HL-60 (cell line): ENCODE measurements around the gene TPO.

ENCODE experiments used
- GABPA ChIP-seq: IDR thresholded peaks from 2 replicates; pipeline ENCODE4 v1.6.1; 2012; ENCODE audit warnings: low read depth
- POLR2AphosphoS5 ChIP-seq: IDR thresholded peaks from 2 replicates; pipeline ENCODE4 v1.6.1; 2012; ENCODE audit warnings: low read depth
- TF ChIP-seq, protein P1 (sequence below): IDR thresholded peaks from one replicate; pipeline ENCODE4 v1.5.1; 2011; ENCODE audit warnings: low read length, control low read depth, inconsistent platforms; ENCODE audit not compliant: insufficient read depth
- TF ChIP-seq, protein P2 (sequence below): IDR thresholded peaks from 2 replicates; pipeline ENCODE4 v1.6.1; 2012; ENCODE audit warnings: low read depth; ENCODE audit not compliant: insufficient replicate concordance

DNA sequence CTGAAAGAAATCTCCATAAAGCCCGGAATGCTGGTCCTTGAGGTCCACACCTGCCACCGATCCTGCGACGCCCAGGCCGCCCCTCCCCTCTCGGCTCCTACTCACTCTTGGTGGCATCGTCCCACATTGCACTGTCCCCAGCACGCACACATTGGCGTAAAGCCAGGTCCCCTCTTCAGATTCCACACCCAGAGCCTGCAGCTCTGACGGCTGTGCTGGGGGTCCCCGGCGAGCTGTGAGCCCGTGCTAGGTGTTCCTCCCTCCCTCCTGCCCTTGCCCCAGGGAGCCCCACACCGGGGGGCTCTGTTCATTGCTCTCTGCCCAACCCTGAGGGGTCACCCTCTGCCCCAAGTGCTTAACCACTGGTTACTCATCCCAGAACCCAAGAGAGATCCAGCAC lies 8.5 kb downstream of the TPO start:
- TF ChIP-seq, protein P1, sequence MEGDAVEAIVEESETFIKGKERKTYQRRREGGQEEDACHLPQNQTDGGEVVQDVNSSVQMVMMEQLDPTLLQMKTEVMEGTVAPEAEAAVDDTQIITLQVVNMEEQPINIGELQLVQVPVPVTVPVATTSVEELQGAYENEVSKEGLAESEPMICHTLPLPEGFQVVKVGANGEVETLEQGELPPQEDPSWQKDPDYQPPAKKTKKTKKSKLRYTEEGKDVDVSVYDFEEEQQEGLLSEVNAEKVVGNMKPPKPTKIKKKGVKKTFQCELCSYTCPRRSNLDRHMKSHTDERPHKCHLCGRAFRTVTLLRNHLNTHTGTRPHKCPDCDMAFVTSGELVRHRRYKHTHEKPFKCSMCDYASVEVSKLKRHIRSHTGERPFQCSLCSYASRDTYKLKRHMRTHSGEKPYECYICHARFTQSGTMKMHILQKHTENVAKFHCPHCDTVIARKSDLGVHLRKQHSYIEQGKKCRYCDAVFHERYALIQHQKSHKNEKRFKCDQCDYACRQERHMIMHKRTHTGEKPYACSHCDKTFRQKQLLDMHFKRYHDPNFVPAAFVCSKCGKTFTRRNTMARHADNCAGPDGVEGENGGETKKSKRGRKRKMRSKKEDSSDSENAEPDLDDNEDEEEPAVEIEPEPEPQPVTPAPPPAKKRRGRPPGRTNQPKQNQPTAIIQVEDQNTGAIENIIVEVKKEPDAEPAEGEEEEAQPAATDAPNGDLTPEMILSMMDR = no peak
- TF ChIP-seq, protein P2, sequence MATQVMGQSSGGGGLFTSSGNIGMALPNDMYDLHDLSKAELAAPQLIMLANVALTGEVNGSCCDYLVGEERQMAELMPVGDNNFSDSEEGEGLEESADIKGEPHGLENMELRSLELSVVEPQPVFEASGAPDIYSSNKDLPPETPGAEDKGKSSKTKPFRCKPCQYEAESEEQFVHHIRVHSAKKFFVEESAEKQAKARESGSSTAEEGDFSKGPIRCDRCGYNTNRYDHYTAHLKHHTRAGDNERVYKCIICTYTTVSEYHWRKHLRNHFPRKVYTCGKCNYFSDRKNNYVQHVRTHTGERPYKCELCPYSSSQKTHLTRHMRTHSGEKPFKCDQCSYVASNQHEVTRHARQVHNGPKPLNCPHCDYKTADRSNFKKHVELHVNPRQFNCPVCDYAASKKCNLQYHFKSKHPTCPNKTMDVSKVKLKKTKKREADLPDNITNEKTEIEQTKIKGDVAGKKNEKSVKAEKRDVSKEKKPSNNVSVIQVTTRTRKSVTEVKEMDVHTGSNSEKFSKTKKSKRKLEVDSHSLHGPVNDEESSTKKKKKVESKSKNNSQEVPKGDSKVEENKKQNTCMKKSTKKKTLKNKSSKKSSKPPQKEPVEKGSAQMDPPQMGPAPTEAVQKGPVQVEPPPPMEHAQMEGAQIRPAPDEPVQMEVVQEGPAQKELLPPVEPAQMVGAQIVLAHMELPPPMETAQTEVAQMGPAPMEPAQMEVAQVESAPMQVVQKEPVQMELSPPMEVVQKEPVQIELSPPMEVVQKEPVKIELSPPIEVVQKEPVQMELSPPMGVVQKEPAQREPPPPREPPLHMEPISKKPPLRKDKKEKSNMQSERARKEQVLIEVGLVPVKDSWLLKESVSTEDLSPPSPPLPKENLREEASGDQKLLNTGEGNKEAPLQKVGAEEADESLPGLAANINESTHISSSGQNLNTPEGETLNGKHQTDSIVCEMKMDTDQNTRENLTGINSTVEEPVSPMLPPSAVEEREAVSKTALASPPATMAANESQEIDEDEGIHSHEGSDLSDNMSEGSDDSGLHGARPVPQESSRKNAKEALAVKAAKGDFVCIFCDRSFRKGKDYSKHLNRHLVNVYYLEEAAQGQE = no peak
- TF ChIP-seq POLR2AphosphoS5 (no peak), GABPA (no peak)
